ENCODE results near the gene HS3ST2. TPM values are rescaled to one million over a fixed set of nuclear protein-coding genes. Genes with fewer than 3 reads are reported as not detected.

The HS3ST2 gene
- total RNA-seq, 1 donor from 2014 or later, result 0.38 TPM

DNA sequence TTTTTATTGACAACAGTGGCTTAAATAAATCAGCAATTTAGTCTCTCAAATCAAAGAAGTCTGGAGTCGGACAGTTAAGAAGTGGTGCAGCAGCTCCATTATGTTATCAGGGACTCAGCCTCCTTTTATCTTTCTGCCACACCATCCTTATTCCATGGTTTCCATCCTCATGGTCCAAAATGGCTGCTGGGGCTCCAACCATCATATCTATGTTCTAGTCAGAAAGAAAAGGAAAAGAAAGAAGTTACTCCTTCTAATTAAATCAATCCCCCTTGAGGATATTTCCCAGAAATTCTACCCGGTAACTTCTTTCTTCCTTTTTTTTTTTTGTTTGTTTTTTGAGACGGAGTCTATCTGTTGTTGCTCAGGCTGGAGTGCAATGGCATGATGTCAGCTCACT, 109.5 kb downstream of the HS3ST2 start:
- Histone ChIP-seq H3K4me3 (no peak overlapping the region), H3K27me3 (ENCODE audit: low read depth) (peaks cover 36% of the 10 kb centered on the region), H3K9me3 (replicated peaks) (no peaks in the 10 kb centered on the region), H3K4me1 (no peaks in the 10 kb centered on the region), H3K36me3 (no peaks in the 10 kb centered on the region), H3K27ac (replicated peaks) (no peak overlapping the region)
- no peak for DNase-seq
- intact Hi-C loops (cut with micrococcal nuclease), result no loop called here
- TF ChIP-seq, protein P1, sequence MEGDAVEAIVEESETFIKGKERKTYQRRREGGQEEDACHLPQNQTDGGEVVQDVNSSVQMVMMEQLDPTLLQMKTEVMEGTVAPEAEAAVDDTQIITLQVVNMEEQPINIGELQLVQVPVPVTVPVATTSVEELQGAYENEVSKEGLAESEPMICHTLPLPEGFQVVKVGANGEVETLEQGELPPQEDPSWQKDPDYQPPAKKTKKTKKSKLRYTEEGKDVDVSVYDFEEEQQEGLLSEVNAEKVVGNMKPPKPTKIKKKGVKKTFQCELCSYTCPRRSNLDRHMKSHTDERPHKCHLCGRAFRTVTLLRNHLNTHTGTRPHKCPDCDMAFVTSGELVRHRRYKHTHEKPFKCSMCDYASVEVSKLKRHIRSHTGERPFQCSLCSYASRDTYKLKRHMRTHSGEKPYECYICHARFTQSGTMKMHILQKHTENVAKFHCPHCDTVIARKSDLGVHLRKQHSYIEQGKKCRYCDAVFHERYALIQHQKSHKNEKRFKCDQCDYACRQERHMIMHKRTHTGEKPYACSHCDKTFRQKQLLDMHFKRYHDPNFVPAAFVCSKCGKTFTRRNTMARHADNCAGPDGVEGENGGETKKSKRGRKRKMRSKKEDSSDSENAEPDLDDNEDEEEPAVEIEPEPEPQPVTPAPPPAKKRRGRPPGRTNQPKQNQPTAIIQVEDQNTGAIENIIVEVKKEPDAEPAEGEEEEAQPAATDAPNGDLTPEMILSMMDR (IDR thresholded peaks at IDR 0.05; ENCODE audit: borderline replicate concordance), result no peak

GRCh38 chr16:22924492-22924891, 110.5 kb downstream of the HS3ST2 start:
- H3K9me3 ChIP-seq (replicated peaks), result no peaks in the 10 kb centered on the region
- TF ChIP-seq, protein P1 (IDR thresholded peaks at IDR 0.05; ENCODE audit: borderline replicate concordance), result no peak
- H3K27me3 ChIP-seq (ENCODE audit: low read depth), result peaks cover 32% of the 10 kb centered on the region
- H3K4me3 ChIP-seq, result no peak overlapping the region
- no peak overlapping the region for H3K27ac ChIP-seq (replicated peaks)
- DNase-seq, result no peak
- no peaks in the 10 kb centered on the region for H3K4me1 ChIP-seq
- intact Hi-C loops (cut with micrococcal nuclease), result no loop called here
- no peaks in the 10 kb centered on the region for H3K36me3 ChIP-seq

DNA sequence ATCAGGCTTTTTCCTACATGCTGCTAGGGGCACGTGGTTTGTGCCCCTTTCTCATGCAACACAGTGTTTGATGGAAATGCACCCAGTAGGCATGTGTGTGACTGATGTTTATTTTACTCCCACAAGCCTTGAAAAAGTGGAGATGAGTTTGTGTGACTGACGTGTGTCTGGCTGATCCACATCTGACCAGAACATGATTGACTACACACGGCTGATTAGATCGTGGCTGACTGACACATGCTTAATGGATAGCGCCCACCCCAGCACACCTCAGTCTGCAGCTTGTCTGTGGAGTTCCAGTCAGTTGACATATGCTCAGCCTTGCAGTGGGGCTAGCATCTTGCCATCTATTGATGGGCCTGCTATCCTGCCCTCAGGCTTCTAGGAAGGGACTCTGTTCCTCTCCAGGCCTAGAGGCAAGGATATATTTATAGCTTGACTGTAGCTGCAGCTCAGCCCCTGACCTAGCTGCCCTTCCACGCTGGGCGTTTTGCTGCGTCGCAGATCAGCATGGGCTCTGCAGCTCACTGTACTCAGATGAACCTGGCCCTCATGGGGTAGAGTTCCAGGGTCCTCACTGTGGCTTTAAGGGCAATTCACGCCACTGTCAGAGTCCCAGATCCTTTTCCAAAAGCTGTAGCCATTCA, 112.3 kb downstream of the HS3ST2 start:
- Histone ChIP-seq H3K36me3 (no peaks in the 10 kb centered on the region), H3K27me3 (ENCODE audit: low read depth) (peaks cover 33% of the 10 kb centered on the region), H3K4me3 (no peak overlapping the region), H3K9me3 (replicated peaks) (no peaks in the 10 kb centered on the region), H3K27ac (replicated peaks) (no peak overlapping the region), H3K4me1 (no peaks in the 10 kb centered on the region)
- intact Hi-C loops (cut with micrococcal nuclease), result no loop called here
- TF ChIP-seq, protein P1 (IDR thresholded peaks at IDR 0.05; ENCODE audit: borderline replicate concordance), result no peak
- no peak for DNase-seq

GRCh38 chr16:22927306-22927705, 113.3 kb downstream of the HS3ST2 start:
- H3K27me3 ChIP-seq (ENCODE audit: low read depth), result peaks cover 34% of the 10 kb centered on the region
- H3K4me1 ChIP-seq, result no peaks in the 10 kb centered on the region
- no peak overlapping the region for H3K27ac ChIP-seq (replicated peaks)
- no peak overlapping the region for H3K4me3 ChIP-seq
- intact Hi-C loops (cut with micrococcal nuclease), result no loop called here
- TF ChIP-seq, protein P1 (IDR thresholded peaks at IDR 0.05; ENCODE audit: borderline replicate concordance), result no peak
- no peak for DNase-seq
- H3K9me3 ChIP-seq (replicated peaks), result no peaks in the 10 kb centered on the region
- H3K36me3 ChIP-seq, result no peaks in the 10 kb centered on the region

GRCh38 chr16:22928882-22929435, 115.0 kb downstream of the HS3ST2 start:
- Histone ChIP-seq H3K36me3 (no peaks in the 10 kb centered on the region), H3K9me3 (replicated peaks) (no peaks in the 10 kb centered on the region), H3K4me1 (peaks cover 13% of the 10 kb centered on the region), H3K4me3 (no peak overlapping the region), H3K27ac (replicated peaks) (no peak overlapping the region), H3K27me3 (ENCODE audit: low read depth) (peaks cover 33% of the 10 kb centered on the region)
- no peak for DNase-seq
- TF ChIP-seq, protein P1 (IDR thresholded peaks at IDR 0.05; ENCODE audit: borderline replicate concordance), result no peak
- intact Hi-C loops (cut with micrococcal nuclease), result no loop called here
